ENCODE measurements around the gene HSD17B10.

HSD17B10 gene

DNA sequence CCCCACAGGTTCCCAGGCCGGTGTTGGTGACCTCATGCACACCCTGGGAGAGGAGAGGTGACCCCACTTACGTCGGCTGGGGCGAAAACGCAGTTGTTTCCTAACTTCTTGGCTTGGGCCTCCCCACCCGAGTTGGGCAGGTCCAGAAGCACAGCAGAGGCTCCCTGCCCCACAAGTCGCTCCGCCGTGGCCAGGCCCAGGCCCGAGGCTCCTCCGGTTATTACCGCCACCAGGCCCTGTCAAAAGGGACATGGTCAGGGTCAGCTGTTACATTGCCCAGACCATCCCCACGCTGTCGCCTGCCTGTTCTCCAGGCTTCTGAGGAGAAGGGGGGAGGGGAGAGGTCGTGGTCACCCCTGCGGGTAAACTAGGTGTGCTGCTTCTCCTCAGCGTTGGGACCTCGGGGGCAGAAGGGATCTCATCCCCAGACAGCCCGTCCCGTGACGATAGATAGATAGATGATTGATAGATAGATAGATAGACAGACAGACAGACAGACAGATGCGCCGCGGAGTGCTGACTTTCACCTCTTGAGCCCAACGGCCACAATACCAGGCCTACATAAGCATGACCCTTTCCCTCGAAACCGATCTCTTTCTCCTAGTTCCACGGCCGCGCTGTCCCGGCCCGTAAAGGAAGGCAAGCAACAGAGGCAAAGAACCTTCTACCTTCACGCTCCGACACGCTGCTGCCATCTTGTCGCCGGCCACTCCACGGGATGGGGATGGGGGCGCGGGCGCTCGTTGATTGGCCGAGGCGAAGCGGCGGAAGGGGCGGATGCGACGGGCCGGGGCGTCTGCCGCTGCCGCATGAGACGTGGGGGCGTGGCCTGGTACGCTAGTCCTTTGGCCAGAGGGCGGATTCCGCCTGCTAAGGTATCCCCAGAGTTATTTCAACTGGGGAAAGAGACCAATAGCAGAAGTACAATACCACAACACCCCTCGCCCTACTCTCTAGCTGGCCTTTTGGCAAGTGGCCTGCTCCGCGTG lies at the start of gene HSD17B10:
TSS of gene HSD17B10 (minus strand) at position 720 of the 989 bp plus-strand sequence. CDS start at position 695, 25 bp downstream.
- peak within 1 kb of the TSS; percentile 83 for H3K4me3 ChIP-seq (ENCODE audit: low read depth, low read length)
- H3K36me3 ChIP-seq (replicated peaks) = no peaks in the 10 kb centered on the region
- no peak for TF ChIP-seq CTCF (IDR thresholded peaks at IDR 0.05; ENCODE audit: low read depth, low read length, missing control alignments)
- peak within 1 kb of the TSS; percentile 31 for H3K27ac ChIP-seq
- no peaks in the 10 kb centered on the region for H3K27me3 ChIP-seq (replicated peaks)
- peak; percentile 72 for DNase-seq
- in situ Hi-C loops (cut with HindIII; ENCODE audit: low pct_ligation_motif_present, low sequenced_read_pairs) = no loop called here

- no peak overlapping the region for H3K27ac ChIP-seq
- no peak overlapping the region for H3K4me3 ChIP-seq (ENCODE audit: low read depth, low read length)
- DNase-seq = no peak
- no peak for TF ChIP-seq CTCF (IDR thresholded peaks at IDR 0.05; ENCODE audit: low read depth, low read length, missing control alignments)
- in situ Hi-C loops (cut with HindIII; ENCODE audit: low pct_ligation_motif_present, low sequenced_read_pairs) = no loop called here
- no peaks in the 10 kb centered on the region for H3K27me3 ChIP-seq (replicated peaks)
- H3K36me3 ChIP-seq (replicated peaks) = no peaks in the 10 kb centered on the region
Measured at GRCh38 chrX:53483416-53483815, 49.2 kb upstream of the HSD17B10 start.

- in situ Hi-C loops (cut with HindIII; ENCODE audit: low pct_ligation_motif_present, low sequenced_read_pairs) = no loop called here
- peak; percentile 61 for DNase-seq
- Histone ChIP-seq H3K27me3 (replicated peaks) (no peaks in the 10 kb centered on the region), H3K36me3 (replicated peaks) (no peaks in the 10 kb centered on the region), H3K27ac (no peak overlapping the region), H3K4me3 (ENCODE audit: low read depth, low read length) (no peak overlapping the region)
- TF ChIP-seq CTCF (IDR thresholded peaks at IDR 0.05; ENCODE audit: low read depth, low read length, missing control alignments) = peak; percentile 83
Measured at GRCh38 chrX:53481816-53482465, 47.8 kb upstream of the HSD17B10 start.

DNA sequence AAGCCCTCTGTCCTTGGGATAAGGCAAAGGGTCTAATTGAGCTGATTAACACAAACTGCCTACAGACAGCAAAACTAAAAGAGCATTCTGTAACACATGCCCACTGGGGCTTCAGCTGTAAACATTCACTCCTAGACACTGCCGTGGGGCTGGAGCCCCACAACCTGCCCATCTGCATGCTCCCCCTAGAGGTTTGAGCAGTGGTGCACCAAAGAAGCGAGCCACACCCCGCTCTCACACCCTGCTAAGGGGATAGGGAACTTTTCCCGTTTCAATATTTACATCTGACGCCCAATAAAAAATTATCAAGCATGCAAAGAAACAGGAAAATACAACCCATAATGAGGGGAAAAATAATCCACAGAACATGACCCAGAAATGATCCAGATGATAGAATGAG lies 46.9 kb upstream of the HSD17B10 start:
- no peaks in the 10 kb centered on the region for H3K27me3 ChIP-seq (replicated peaks)
- DNase-seq = no peak
- H3K4me3 ChIP-seq (ENCODE audit: low read depth, low read length) = no peak overlapping the region
- in situ Hi-C loops (cut with HindIII; ENCODE audit: low pct_ligation_motif_present, low sequenced_read_pairs) = no loop called here
- TF ChIP-seq CTCF (IDR thresholded peaks at IDR 0.05; ENCODE audit: low read depth, low read length, missing control alignments) = peak; percentile 60
- no peak overlapping the region for H3K27ac ChIP-seq
- H3K36me3 ChIP-seq (replicated peaks) = no peaks in the 10 kb centered on the region

DNA sequence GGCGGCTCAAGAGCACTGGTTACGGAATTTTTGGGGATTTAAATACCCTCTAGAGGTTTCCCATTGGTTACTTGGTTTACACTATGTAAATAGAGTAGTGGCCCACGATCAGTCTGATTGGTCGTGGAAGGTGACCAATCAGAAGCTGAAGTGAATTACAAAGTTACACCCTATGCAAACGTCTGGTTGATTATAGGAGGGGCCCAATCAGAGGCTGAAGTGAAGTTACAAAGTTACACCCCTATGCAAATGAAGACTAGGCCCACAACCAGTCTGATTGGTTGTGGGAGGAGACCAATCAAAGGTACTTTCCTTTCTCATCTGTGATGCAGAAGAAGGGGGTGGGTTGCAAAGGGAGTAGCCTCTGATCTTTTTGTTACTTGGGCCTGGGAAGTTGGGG lies 45.1 kb upstream of the HSD17B10 start:
- no peak overlapping the region for H3K4me3 ChIP-seq (ENCODE audit: low read depth, low read length)
- DNase-seq = no peak
- H3K36me3 ChIP-seq (replicated peaks) = no peaks in the 10 kb centered on the region
- no peak overlapping the region for H3K27ac ChIP-seq
- no peaks in the 10 kb centered on the region for H3K27me3 ChIP-seq (replicated peaks)
- in situ Hi-C loops (cut with HindIII; ENCODE audit: low pct_ligation_motif_present, low sequenced_read_pairs) = no loop called here
- TF ChIP-seq CTCF (IDR thresholded peaks at IDR 0.05; ENCODE audit: low read depth, low read length, missing control alignments) = no peak
